Caco-2 (cell line): ENCODE data around the gene COLEC11. TPM values are rescaled to one million over a fixed set of nuclear protein-coding genes. Genes with fewer than 3 reads are reported as not detected.

ENCODE experiments used
- BruUV-seq: library from RNA; stranded (reverse); fragments of 400-500 nt; replicated peaks from 2 replicates; lab custom pipeline; 2021; lab: Mats Ljungman, UMichigan
- CTCF ChIA-PET: fragments of 300-600 bp; sonication (Branson Sonifier 250); formaldehyde crosslinking; loops from one replicate; lab custom pipeline; 2022; ENCODE audit warnings: antibody characterized with exemption; lab: Charles Lee
- POLR2A ChIA-PET: fragments of 300-600 bp; sonication (Branson Sonifier 250); formaldehyde crosslinking; loops from one replicate; lab custom pipeline; 2022; ENCODE audit warnings: antibody characterized with exemption; lab: Charles Lee
- DNase-seq, 2 experiments: peaks; one replicate each; pipeline versions ENCODE4 v3.0.0 to v3.0.0-alpha.2; 2020 to 2022
- H3K27me3 ChIP-seq: replicated peaks from 2 replicates; pipeline ENCODE4 v1.6.0; 2011; ENCODE audit warnings: low read length; ENCODE audit not compliant: control insufficient read depth, insufficient read depth
- H3K36me3 ChIP-seq: 2 replicates; pipeline ENCODE4 v1.5.1; 2011; ENCODE audit warnings: low read length; ENCODE audit not compliant: control insufficient read depth, insufficient read depth
- H3K4me1 ChIP-seq: fragments of 250-450 bp; sonication (Bioruptor Pico); 2 replicates; pipeline ENCODE4 v1.5.1; 2020; ENCODE audit warnings: mild to moderate bottlenecking
- H3K4me3 ChIP-seq: 2 replicates; pipeline ENCODE4 v1.5.1; 2011; ENCODE audit warnings: low read depth, mild to moderate bottlenecking, control low read depth, low read length
- H3K9me3 ChIP-seq: fragments of 250-450 bp; sonication (Bioruptor Pico); 2 replicates; pipeline ENCODE4 v1.5.1; 2020; ENCODE audit warnings: mild to moderate bottlenecking, moderate library complexity
- H3K27ac Mint-ChIP-seq: one replicate; pipeline ENCODE4 v1.8.0; 2022; ENCODE audit warnings: mixed read lengths; ENCODE audit not compliant: unreplicated experiment
- H3K27me3 Mint-ChIP-seq: one replicate; pipeline ENCODE4 v1.8.0; 2022; ENCODE audit warnings: mixed read lengths; ENCODE audit not compliant: insufficient read depth, unreplicated experiment
- H3K36me3 Mint-ChIP-seq: one replicate; pipeline ENCODE4 v1.8.0; 2022; ENCODE audit warnings: mild to moderate bottlenecking, mixed read lengths; ENCODE audit not compliant: insufficient read depth, unreplicated experiment
- H3K4me1 Mint-ChIP-seq: one replicate; pipeline ENCODE4 v1.8.0; 2022; ENCODE audit warnings: low read depth, mixed read lengths; ENCODE audit not compliant: unreplicated experiment
- H3K4me3 Mint-ChIP-seq: one replicate; pipeline ENCODE4 v1.8.0; 2022; ENCODE audit warnings: mild to moderate bottlenecking, moderate library complexity, mixed read lengths; ENCODE audit not compliant: unreplicated experiment
- H3K9me3 Mint-ChIP-seq: one replicate; pipeline ENCODE4 v1.8.0; 2022; ENCODE audit warnings: mixed read lengths; ENCODE audit not compliant: unreplicated experiment
- CTCF ChIP-seq, 2 experiments: fragments of 200-600 bp in 1 of 2; IDR thresholded peaks; 1 replicate in 1 of 2; 2 replicates in 1 of 2; pipeline versions ENCODE4 v1.5.1 to v1.8.0; 2011 to 2022; ENCODE audit warnings: antibody characterized with exemption in 1 of 2, control low read depth in 1 of 2, inconsistent platforms in 1 of 2, low read depth in 1 of 2, low read length in 1 of 2, mild to moderate bottlenecking in 1 of 2, moderate library complexity in 1 of 2; ENCODE audit not compliant: insufficient read depth in 1 of 2, severe bottlenecking in 1 of 2, unreplicated experiment in 1 of 2
- intact Hi-C: fragments of 100-400 bp; cut with micrococcal nuclease; formaldehyde crosslinking; loops from one replicate; pipeline ENCODE4 v1.10.0; 2022; ENCODE audit not compliant: unreplicated experiment
- total RNA-seq: library from RNA; stranded (reverse); gene quantifications from 2 replicates; pipeline ENCODE4 v1.2.3, GENCODE V29; 2022

The COLEC11 gene
- total RNA-seq, 1 experiment from 2014 or later, result not detected

GRCh38 chr2:3589086-3589485 lies 5.8 kb upstream of the COLEC11 start:
- no peaks in the 10 kb centered on the region for H3K36me3 ChIP-seq
- Mint-ChIP-seq H3K4me1 (no peaks in the 10 kb centered on the region), H3K36me3 (peaks cover 25% of the 10 kb centered on the region), H3K27ac (no peak overlapping the region), H3K9me3 (no peaks in the 10 kb centered on the region), H3K27me3 (no peaks in the 10 kb centered on the region), H3K4me3 (no peak overlapping the region)
- DNase-seq, result no peak
- POLR2A ChIA-PET, result no interaction called here
- no TSS peak for BruUV-seq
- no peak overlapping the region for H3K4me3 ChIP-seq
- H3K9me3 ChIP-seq, result no peaks in the 10 kb centered on the region
- intact Hi-C loops, result no loop called here
- no peak for TF ChIP-seq CTCF (IDR thresholded peaks at IDR 0.05; ENCODE audit: insufficient read depth in 1 of 2, low read depth in 1 of 2, low read length in 1 of 2, severe bottlenecking in 1 of 2, unreplicated experiment in 1 of 2)
- CTCF ChIA-PET, result no interaction called here
- peaks cover 10% of the 10 kb centered on the region for H3K4me1 ChIP-seq
- no peaks in the 10 kb centered on the region for H3K27me3 ChIP-seq

GRCh38 chr2:3595404-3595803 lies 492 bp downstream of the COLEC11 start:
- POLR2A ChIA-PET, result no interaction called here
- H3K36me3 ChIP-seq, result no peaks in the 10 kb centered on the region
- H3K27ac Mint-ChIP-seq, result no peak overlapping the region

GRCh38 chr2:3595985-3596384 lies 1.1 kb downstream of the COLEC11 start:
- Histone ChIP-seq H3K4me3 (no peak overlapping the region), H3K9me3 (no peaks in the 10 kb centered on the region), H3K4me1 (no peaks in the 10 kb centered on the region), H3K36me3 (no peaks in the 10 kb centered on the region), H3K27me3 (no peaks in the 10 kb centered on the region)
- TF ChIP-seq CTCF (IDR thresholded peaks at IDR 0.05; ENCODE audit: insufficient read depth in 1 of 2, low read depth in 1 of 2, low read length in 1 of 2, severe bottlenecking in 1 of 2, unreplicated experiment in 1 of 2), result no peak
- H3K4me1 Mint-ChIP-seq, result no peaks in the 10 kb centered on the region
- H3K4me3 Mint-ChIP-seq, result no peak overlapping the region
- intact Hi-C loops, result no loop called here
- ChIA-PET CTCF (no interaction called here), POLR2A (no interaction called here)
- DNase-seq, result no peak
- no TSS peak for BruUV-seq
- no peaks in the 10 kb centered on the region for H3K9me3 Mint-ChIP-seq
- peaks cover 10% of the 10 kb centered on the region for H3K36me3 Mint-ChIP-seq
- H3K27me3 Mint-ChIP-seq, result no peaks in the 10 kb centered on the region
- no peak overlapping the region for H3K27ac Mint-ChIP-seq

More at GRCh38 chr2:3595404-3595803, 492 bp downstream of the COLEC11 start:
- Histone ChIP-seq H3K9me3 (no peaks in the 10 kb centered on the region), H3K4me3 (no peak overlapping the region), H3K27me3 (no peaks in the 10 kb centered on the region), H3K4me1 (no peaks in the 10 kb centered on the region)
- Mint-ChIP-seq H3K36me3 (peaks cover 10% of the 10 kb centered on the region), H3K27me3 (no peaks in the 10 kb centered on the region), H3K9me3 (no peaks in the 10 kb centered on the region), H3K4me1 (no peaks in the 10 kb centered on the region), H3K4me3 (no peak overlapping the region)
- intact Hi-C loops, result no loop called here
- CTCF ChIA-PET, result no interaction called here
- TF ChIP-seq CTCF (IDR thresholded peaks at IDR 0.05; ENCODE audit: insufficient read depth in 1 of 2, low read depth in 1 of 2, low read length in 1 of 2, severe bottlenecking in 1 of 2, unreplicated experiment in 1 of 2), result no peak
- DNase-seq, result no peak
- no TSS peak for BruUV-seq
